H7 (cell line): ENCODE measurements around the gene CLEC19A. TPM values are rescaled to one million over a fixed set of nuclear protein-coding genes. Genes with fewer than 3 reads are reported as not detected.

Experiments
- DNase-seq: peaks from one replicate; pipeline ENCODE4 v3.0.0; 2012
- H3K27me3 ChIP-seq: 2 replicates; pipeline ENCODE4 v1.6.0; 2011; ENCODE audit warnings: mild to moderate bottlenecking, low read length; ENCODE audit not compliant: control insufficient read depth, insufficient read depth
- H3K36me3 ChIP-seq: replicated peaks from 2 replicates; pipeline ENCODE4 v1.5.1; 2011; ENCODE audit warnings: low read length; ENCODE audit not compliant: control insufficient read depth, insufficient read depth
- H3K4me3 ChIP-seq: 2 replicates; pipeline ENCODE4 v1.5.1; 2011; ENCODE audit warnings: low read depth, mild to moderate bottlenecking, control low read depth, low read length, moderate library complexity; ENCODE audit not compliant: insufficient read depth
- total RNA-seq: library from RNA; depleted of rRNA; stranded (reverse); fragments of >200 nt; shearing (Covaris generic); gene quantifications from 2 replicates; pipeline ENCODE4 v1.2.3, GENCODE V29; 2014; rRNA removed

CLEC19A gene
- total RNA-seq, result 0.55 TPM in 1 of 2 replicates, not detected in the other

- no peak for DNase-seq
- Histone ChIP-seq H3K4me3 (no peak within 1 kb of the TSS), H3K27me3 (no peaks in the 10 kb centered on the region), H3K36me3 (no peaks in the 10 kb centered on the region)
Measured at GRCh38 chr16:19285431-19285830, at the start of gene CLEC19A. CLEC19A (plus strand) TSS chr16:19285731; CDS start chr16:19285852, 121 bp downstream.

- Histone ChIP-seq H3K36me3 (no peaks in the 10 kb centered on the region), H3K27me3 (no peaks in the 10 kb centered on the region), H3K4me3 (no peak overlapping the region)
- DNase-seq, result no peak
Measured at GRCh38 chr16:19235886-19236285, 49.6 kb upstream of the CLEC19A start.

- Histone ChIP-seq H3K36me3 (no peaks in the 10 kb centered on the region), H3K4me3 (no peak overlapping the region)
- DNase-seq, result no peak
Measured at GRCh38 chr16:19236561-19237209, 48.8 kb upstream of the CLEC19A start.

GRCh38 chr16:19238406-19238805 lies 47.1 kb upstream of the CLEC19A start:
- Histone ChIP-seq H3K4me3 (no peak overlapping the region), H3K36me3 (no peaks in the 10 kb centered on the region), H3K27me3 (no peaks in the 10 kb centered on the region)
- DNase-seq, result no peak

More at GRCh38 chr16:19236561-19237209, 48.8 kb upstream of the CLEC19A start:
- no peaks in the 10 kb centered on the region for H3K27me3 ChIP-seq

- DNase-seq, result no peak
- Histone ChIP-seq H3K4me3 (no peak overlapping the region), H3K27me3 (no peaks in the 10 kb centered on the region), H3K36me3 (no peaks in the 10 kb centered on the region)
Measured at GRCh38 chr16:19239511-19240155, 45.9 kb upstream of the CLEC19A start.

GRCh38 chr16:19240494-19240893 lies 45.0 kb upstream of the CLEC19A start:
- Histone ChIP-seq H3K4me3 (no peak overlapping the region), H3K27me3 (no peaks in the 10 kb centered on the region), H3K36me3 (no peaks in the 10 kb centered on the region)
- DNase-seq, result peak; percentile 39

- no peak for DNase-seq
- Histone ChIP-seq H3K4me3 (no peak overlapping the region), H3K36me3 (no peaks in the 10 kb centered on the region), H3K27me3 (no peaks in the 10 kb centered on the region)
Measured at GRCh38 chr16:19241512-19241911, 44.0 kb upstream of the CLEC19A start.

GRCh38 chr16:19242186-19242585 lies 43.3 kb upstream of the CLEC19A start:
- Histone ChIP-seq H3K4me3 (no peak overlapping the region), H3K36me3 (no peaks in the 10 kb centered on the region), H3K27me3 (no peaks in the 10 kb centered on the region)
- no peak for DNase-seq

- no peak overlapping the region for H3K4me3 ChIP-seq
- no peaks in the 10 kb centered on the region for H3K27me3 ChIP-seq
- no peaks in the 10 kb centered on the region for H3K36me3 ChIP-seq
- no peak for DNase-seq
Measured at GRCh38 chr16:19242987-19243575, 42.5 kb upstream of the CLEC19A start.

- no peak for DNase-seq
- Histone ChIP-seq H3K36me3 (no peaks in the 10 kb centered on the region), H3K4me3 (no peak overlapping the region), H3K27me3 (no peaks in the 10 kb centered on the region)
Measured at GRCh38 chr16:19245326-19245925, 40.1 kb upstream of the CLEC19A start.

- DNase-seq, result no peak
- H3K4me3 ChIP-seq, result no peak overlapping the region
- H3K27me3 ChIP-seq, result no peaks in the 10 kb centered on the region
- no peaks in the 10 kb centered on the region for H3K36me3 ChIP-seq
Measured at GRCh38 chr16:19252904-19253303, 32.6 kb upstream of the CLEC19A start.

GRCh38 chr16:19254611-19255010 lies 30.9 kb upstream of the CLEC19A start:
- Histone ChIP-seq H3K36me3 (no peaks in the 10 kb centered on the region), H3K4me3 (no peak overlapping the region), H3K27me3 (no peaks in the 10 kb centered on the region)
- DNase-seq, result no peak

GRCh38 chr16:19264123-19264673 lies 21.3 kb upstream of the CLEC19A start:
- Histone ChIP-seq H3K36me3 (no peaks in the 10 kb centered on the region), H3K27me3 (no peaks in the 10 kb centered on the region), H3K4me3 (no peak overlapping the region)
- no peak for DNase-seq

- no peaks in the 10 kb centered on the region for H3K27me3 ChIP-seq
- no peak overlapping the region for H3K4me3 ChIP-seq
- no peaks in the 10 kb centered on the region for H3K36me3 ChIP-seq
- no peak for DNase-seq
Measured at GRCh38 chr16:19265380-19265930, 20.1 kb upstream of the CLEC19A start.
